IPS DF 6.9 (cell line): ENCODE measurements around the gene MT1M.
"Not testable (repeated sequence)": the region's sequence is repeated elsewhere in the genome, so short reads cannot be mapped to it uniquely, and the experiment has no call there.

ENCODE experiments used
- DNase-seq: peaks from one replicate; pipeline ENCODE4 v3.0.0-alpha.2; 2013; ENCODE audit warnings: low read depth, low spot score
- H3K27ac ChIP-seq: one replicate; pipeline ENCODE4 v1.5.1; 2013; ENCODE audit warnings: low read length, control low read depth
- H3K27me3 ChIP-seq: 2 replicates; pipeline ENCODE4 v1.6.1; 2013; ENCODE audit warnings: mild to moderate bottlenecking, low read length; ENCODE audit not compliant: control insufficient read depth, insufficient read depth
- H3K36me3 ChIP-seq: 2 replicates; pipeline ENCODE4 v1.6.1; 2013; ENCODE audit warnings: low read length; ENCODE audit not compliant: control insufficient read depth, insufficient read depth
- H3K4me1 ChIP-seq: 2 replicates; pipeline ENCODE4 v1.6.1; 2013; ENCODE audit warnings: low read length; ENCODE audit not compliant: control insufficient read depth, insufficient read depth
- H3K4me3 ChIP-seq: 2 replicates; pipeline ENCODE4 v1.5.1; 2013; ENCODE audit warnings: mild to moderate bottlenecking, low read length
- H3K9me3 ChIP-seq: 2 replicates; pipeline ENCODE4 v1.6.1; 2013; ENCODE audit warnings: low read length, inconsistent platforms; ENCODE audit not compliant: control insufficient read depth, insufficient read depth
- WGBS: extraction: QIAGEN DNeasy Blood & Tissue Kit; methylation state at CpG from one replicate; pipeline ENCODE4 v1.1.7; 2013; ENCODE audit warnings: mixed read lengths, missing lambda C conversion rate; ENCODE audit not compliant: insufficient read length, insufficient coverage; 5-methylcytosine and 5-hydroxymethylcytosine counted together

MT1M gene

DNA sequence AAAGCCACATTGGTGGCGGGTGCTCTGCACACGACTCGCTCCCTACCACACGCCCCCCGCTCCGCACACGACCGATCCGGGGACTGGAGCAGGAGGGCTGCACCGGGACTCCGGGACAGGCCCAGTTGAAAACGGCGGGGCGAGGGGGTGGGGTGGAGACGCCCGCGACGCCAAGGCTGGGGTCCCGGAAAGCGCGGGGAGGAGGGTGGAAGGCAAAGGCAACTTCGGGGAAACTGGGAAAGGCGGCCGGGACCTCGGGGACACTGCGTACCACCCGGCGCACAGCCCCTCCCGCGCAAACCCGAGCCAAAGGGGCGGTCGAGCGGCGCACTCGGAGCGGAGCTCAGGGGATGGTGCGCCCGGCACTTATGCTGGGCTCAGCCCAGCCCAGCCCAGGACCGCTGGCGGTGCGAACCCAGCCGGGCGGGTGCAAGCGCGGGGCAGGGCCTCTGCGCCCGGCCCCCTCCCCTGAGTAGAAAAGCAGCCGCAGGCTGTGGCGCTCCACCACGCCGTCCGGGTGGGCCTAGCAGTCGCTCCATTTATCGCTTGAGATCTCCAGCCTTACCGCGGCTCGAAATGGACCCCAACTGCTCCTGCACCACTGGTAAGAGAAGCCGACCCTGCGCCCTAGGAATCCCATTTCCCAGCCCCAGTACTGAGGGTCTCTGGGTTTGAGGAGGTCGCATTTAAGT, at the start of gene MT1M:
TSS of gene MT1M (plus strand) at position 504 of the 692 bp plus-strand sequence. CDS start at position 577, 73 bp downstream.
- WGBS, result no CpG with 5 or more reads among the region's 61 CpGs
- H3K27ac ChIP-seq, result no peak within 1 kb of the TSS
- H3K9me3 ChIP-seq, result no peaks in the 10 kb centered on the region
- H3K4me1 ChIP-seq, result peaks cover 2% of the 10 kb centered on the region; the same call in 1 of the 2 replicates
- no peak for DNase-seq
- H3K4me3 ChIP-seq, result peak within 1 kb of the TSS; percentile 7; the same call in 1 of the 2 replicates
- no peaks in the 10 kb centered on the region; the same call in 1 of the 2 replicates for H3K36me3 ChIP-seq
- H3K27me3 ChIP-seq, result peaks cover 89% of the 10 kb centered on the region

DNA sequence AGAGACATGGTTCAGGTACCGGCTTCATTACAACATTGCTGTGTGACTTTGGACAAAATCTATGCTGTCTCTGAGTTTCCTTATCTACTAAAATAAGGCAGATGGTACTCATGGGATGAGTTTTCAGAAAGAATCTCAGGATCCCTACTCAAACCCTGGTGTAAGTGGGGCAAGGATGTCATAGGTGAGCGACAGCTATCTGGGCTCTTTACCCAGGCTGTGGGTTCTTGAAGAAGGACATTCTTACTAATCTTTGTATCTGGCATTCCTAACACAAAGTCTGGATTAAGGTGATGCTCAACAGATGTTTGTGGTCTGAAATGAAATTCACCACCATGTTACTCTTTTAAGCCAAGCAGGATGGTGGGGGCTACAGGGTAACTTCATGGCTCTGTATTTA, 49.5 kb upstream of the MT1M start:
- DNase-seq, H3K27ac ChIP-seq, H3K36me3 ChIP-seq, H3K4me1 ChIP-seq, H3K4me3 ChIP-seq, H3K27me3 ChIP-seq, H3K9me3 ChIP-seq: not testable (repeated sequence)
- WGBS, result no CpG with 5 or more reads among the region's 2 CpGs

- Histone ChIP-seq H3K9me3 (no peaks in the 10 kb centered on the region), H3K4me1 (no peaks in the 10 kb centered on the region), H3K27me3 (no peaks in the 10 kb centered on the region; the same call in 1 of the 2 replicates), H3K27ac (no peak overlapping the region), H3K4me3 (no peak overlapping the region), H3K36me3 (no peaks in the 10 kb centered on the region)
- no peak for DNase-seq
- no CpG with 5 or more reads among the region's 11 CpGs for WGBS
Measured at GRCh38 chr16:56583351-56584168, 48.9 kb upstream of the MT1M start.

GRCh38 chr16:56584276-56584675, 48.2 kb upstream of the MT1M start:
- H3K9me3 ChIP-seq, result no peaks in the 10 kb centered on the region
- DNase-seq, result no peak
- H3K27me3 ChIP-seq, result peaks cover 6% of the 10 kb centered on the region; the same call in 1 of the 2 replicates
- no peaks in the 10 kb centered on the region for H3K4me1 ChIP-seq
- no peak overlapping the region for H3K27ac ChIP-seq
- no CpG with 5 or more reads among the region's 11 CpGs for WGBS
- H3K4me3 ChIP-seq, result no peak overlapping the region
- no peaks in the 10 kb centered on the region for H3K36me3 ChIP-seq

DNA sequence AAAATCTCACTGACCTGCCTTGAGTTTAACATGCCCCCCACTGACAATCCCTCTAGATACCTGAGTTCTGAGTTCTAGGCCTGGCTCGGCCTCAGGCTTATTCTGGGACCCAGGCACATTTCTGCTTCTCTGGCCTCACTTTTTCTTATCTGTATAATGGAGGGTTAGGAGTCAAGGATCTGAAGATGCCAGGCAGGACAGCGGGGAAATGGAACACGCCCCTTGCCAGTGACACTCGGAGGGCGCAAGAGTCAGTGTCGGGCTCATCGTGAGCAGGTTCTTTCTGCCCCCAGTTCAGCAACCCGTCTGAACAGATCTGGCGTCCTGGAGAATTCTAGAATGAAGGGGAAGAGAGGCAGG, 43.7 kb upstream of the MT1M start:
- H3K9me3 ChIP-seq, result no peaks in the 10 kb centered on the region
- no peaks in the 10 kb centered on the region for H3K4me1 ChIP-seq
- no peak overlapping the region for H3K27ac ChIP-seq
- no peaks in the 10 kb centered on the region for H3K36me3 ChIP-seq
- WGBS, result no CpG with 5 or more reads among the region's 9 CpGs
- H3K4me3 ChIP-seq, result peak overlapping the region; percentile 47; the same call in 1 of the 2 replicates
- peaks cover 20% of the 10 kb centered on the region for H3K27me3 ChIP-seq
- DNase-seq, result no peak

DNA sequence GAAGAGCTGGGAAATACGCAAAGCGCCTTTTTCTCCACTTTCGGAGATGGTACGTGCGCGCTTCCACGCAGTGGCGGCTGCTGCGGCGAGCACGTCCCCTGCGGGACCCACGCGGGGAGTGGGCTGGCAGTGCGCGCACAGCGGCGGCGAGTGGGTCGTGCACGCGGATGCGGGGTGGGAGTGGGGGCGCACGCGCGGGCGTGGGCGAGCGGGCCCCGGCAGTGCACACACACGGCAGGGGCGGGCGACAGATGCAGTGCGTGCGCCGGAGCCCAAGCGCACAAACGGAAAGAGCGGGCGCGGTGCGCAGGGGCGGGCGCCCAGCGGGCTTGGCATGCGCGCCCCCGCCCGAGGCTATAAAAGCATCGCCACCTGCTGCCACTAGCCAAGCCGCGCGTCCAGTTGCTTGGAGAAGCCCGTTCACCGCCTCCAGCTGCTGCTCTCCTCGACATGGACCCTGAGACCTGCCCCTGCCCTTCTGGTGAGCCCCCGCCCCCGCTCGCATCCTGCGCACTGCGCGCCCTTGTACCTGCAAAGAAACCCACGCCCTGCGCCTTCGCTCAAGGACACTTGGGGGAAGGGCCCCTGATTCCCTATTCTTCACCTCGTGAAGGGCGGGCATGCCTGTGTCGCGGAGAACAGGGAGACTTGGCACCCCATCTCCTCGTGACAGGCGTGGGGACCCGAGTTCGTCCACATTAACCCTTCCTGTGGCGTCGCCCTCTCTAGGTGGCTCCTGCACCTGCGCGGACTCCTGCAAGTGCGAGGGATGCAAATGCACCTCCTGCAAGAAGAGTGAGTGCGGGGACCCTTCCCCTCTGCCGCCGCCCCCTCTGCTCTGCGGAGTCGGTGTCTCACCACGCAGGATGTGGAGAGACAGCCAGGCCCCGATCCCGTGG, 43.1 kb upstream of the MT1M start, which contains the start of gene MT3:
TSS of gene MT3 (plus strand) at position 388 of the 899 bp plus-strand sequence. CDS start at position 451, 63 bp downstream.
- WGBS, result no CpG with 5 or more reads among the region's 87 CpGs
- Histone ChIP-seq H3K4me1 (no peaks in the 10 kb centered on the region), H3K27ac (no peak within 1 kb of the TSS), H3K27me3 (peaks cover 20% of the 10 kb centered on the region), H3K4me3 (peak within 1 kb of the TSS; percentile 47; the same call in 1 of the 2 replicates), H3K9me3 (no peaks in the 10 kb centered on the region), H3K36me3 (no peaks in the 10 kb centered on the region)
- no peak for DNase-seq

GRCh38 chr16:56591377-56592060, 40.9 kb upstream of the MT1M start:
- Histone ChIP-seq H3K9me3 (no peaks in the 10 kb centered on the region), H3K36me3 (no peaks in the 10 kb centered on the region), H3K4me3 (no peak overlapping the region), H3K27me3 (peaks cover 20% of the 10 kb centered on the region), H3K27ac (no peak overlapping the region), H3K4me1 (no peaks in the 10 kb centered on the region)
- no peak for DNase-seq
- WGBS, result no CpG with 5 or more reads among the region's 4 CpGs

GRCh38 chr16:56593573-56594291, 38.7 kb upstream of the MT1M start:
- DNase-seq, result no peak
- H3K27me3 ChIP-seq, result peaks cover 18% of the 10 kb centered on the region
- no peaks in the 10 kb centered on the region for H3K9me3 ChIP-seq
- WGBS, result no CpG with 5 or more reads among the region's 6 CpGs
- H3K4me1 ChIP-seq, result no peaks in the 10 kb centered on the region
- H3K27ac ChIP-seq, result no peak overlapping the region
- H3K36me3 ChIP-seq, result no peaks in the 10 kb centered on the region
- H3K4me3 ChIP-seq, result no peak overlapping the region

DNA sequence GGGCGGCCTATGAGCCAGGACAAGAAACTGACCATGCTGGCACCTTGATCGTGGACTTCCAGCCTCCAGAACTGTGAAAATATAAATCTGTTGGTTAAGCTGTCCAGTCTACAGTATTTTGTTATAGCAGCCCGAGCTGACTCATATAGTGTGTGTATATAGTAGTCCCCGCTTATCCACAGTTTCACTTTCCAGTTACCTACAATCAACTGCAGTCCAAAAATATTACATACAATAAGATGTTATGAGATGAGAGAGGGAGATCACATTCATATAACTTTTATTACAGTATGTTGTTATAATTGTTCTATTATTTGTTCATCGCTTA, 38.2 kb upstream of the MT1M start:
- WGBS, result no CpG with 5 or more reads among the region's 5 CpGs
- H3K27me3 ChIP-seq, result peaks cover 14% of the 10 kb centered on the region
- H3K9me3 ChIP-seq, result no peaks in the 10 kb centered on the region
- no peaks in the 10 kb centered on the region for H3K36me3 ChIP-seq
- DNase-seq, result no peak
- H3K27ac ChIP-seq, result no peak overlapping the region
- H3K4me3 ChIP-seq, result no peak overlapping the region
- no peaks in the 10 kb centered on the region for H3K4me1 ChIP-seq
